ENCODE measurements around the gene PRLR.
A peak's percentile ranks its signal among the peaks of the same experiment; 100 is the strongest.

Gene PRLR

GRCh38 chr5:35026941-35027340 lies 203.3 kb downstream of the PRLR start:
- no peak for DNase-seq

GRCh38 chr5:35026280-35026840 lies 203.9 kb downstream of the PRLR start:
- DNase-seq = no peak

- no peak for DNase-seq
These were observed 205.3 kb downstream of the PRLR start for GRCh38 chr5:35024911-35025510.

GRCh38 chr5:35023391-35024178 lies 206.7 kb downstream of the PRLR start:
- no peak for DNase-seq

- no peak for DNase-seq
These were observed 213.9 kb downstream of the PRLR start for GRCh38 chr5:35016174-35017051.

- DNase-seq = no peak
These were observed 215.2 kb downstream of the PRLR start for GRCh38 chr5:35015063-35015462.

GRCh38 chr5:35012796-35013195 lies 217.5 kb downstream of the PRLR start:
- DNase-seq = no peak

- DNase-seq = no peak
These were observed 217.9 kb downstream of the PRLR start for GRCh38 chr5:35012365-35012764.

- no peak for DNase-seq
These were observed 219.6 kb downstream of the PRLR start for GRCh38 chr5:35010676-35011075.

- no peak for DNase-seq
These were observed 220.6 kb downstream of the PRLR start for GRCh38 chr5:35009657-35010056.

GRCh38 chr5:35009019-35009418 lies 221.3 kb downstream of the PRLR start:
- no peak for DNase-seq

- DNase-seq = no peak
These were observed 225.5 kb downstream of the PRLR start for GRCh38 chr5:35004771-35005170.

GRCh38 chr5:35004200-35004599 lies 226.1 kb downstream of the PRLR start:
- DNase-seq = no peak

GRCh38 chr5:35003018-35003957 lies 227.0 kb downstream of the PRLR start:
- DNase-seq = peak; percentile 44 to 76

GRCh38 chr5:35002459-35002858 lies 227.8 kb downstream of the PRLR start:
- no peak for DNase-seq

GRCh38 chr5:35001842-35002241 lies 228.4 kb downstream of the PRLR start:
- no peak for DNase-seq

Data from SHP77 (cell line).